Progenitor cell of endocrine pancreas (in vitro differentiated cells): Measurements from ENCODE around the gene ELOVL2. TPM values are rescaled to one million over a fixed set of nuclear protein-coding genes. Genes with fewer than 3 reads are reported as not detected.
A peak's percentile ranks its signal among the peaks of the same experiment; 100 is the strongest.

Experiments
- DNase-seq: peaks from one replicate; pipeline ENCODE4 v3.0.0; 2021; ENCODE audit warnings: low spot score; ENCODE audit not compliant: unreplicated experiment
- H3K27ac Mint-ChIP-seq: 2 replicates; pipeline ENCODE4 v1.8.0; 2021; ENCODE audit warnings: mild to moderate bottlenecking, moderate library complexity, mixed read lengths
- H3K27me3 Mint-ChIP-seq: 2 replicates; pipeline ENCODE4 v1.8.0; 2021; ENCODE audit warnings: mixed read lengths
- H3K36me3 Mint-ChIP-seq: 2 replicates; pipeline ENCODE4 v1.8.0; 2022; ENCODE audit warnings: mixed read lengths; ENCODE audit not compliant: insufficient read depth
- H3K4me1 Mint-ChIP-seq: 2 replicates; pipeline ENCODE4 v1.8.0; 2021; ENCODE audit warnings: low read depth, mixed read lengths
- H3K4me3 Mint-ChIP-seq: 2 replicates; pipeline ENCODE4 v1.8.0; 2021; ENCODE audit warnings: low read depth, mild to moderate bottlenecking, moderate library complexity, mixed read lengths
- H3K9me3 Mint-ChIP-seq: 2 replicates; pipeline ENCODE4 v1.8.0; 2021; ENCODE audit warnings: low read depth, mixed read lengths
- CTCF ChIP-seq: fragments of 200-600 bp; sonication (generic); IDR thresholded peaks from one replicate; pipeline ENCODE4 v1.5.0; 2021; ENCODE audit warnings: antibody characterized with exemption, mild to moderate bottlenecking; ENCODE audit not compliant: unreplicated experiment
- total RNA-seq: library from RNA; stranded (reverse); gene quantifications from 2 replicates; pipeline ENCODE4 v1.2.1, GENCODE V29; 2021

ELOVL2 gene
- total RNA-seq, 1 donor from 2014 or later, result 5.6 TPM

GRCh38 chr6:11076540-11076939, 32.4 kb upstream of the ELOVL2 start:
- H3K9me3 Mint-ChIP-seq, result peaks cover 4% of the 10 kb centered on the region
- TF ChIP-seq CTCF, result no peak
- no peak for DNase-seq
- no peak overlapping the region for H3K27ac Mint-ChIP-seq
- peaks cover 8% of the 10 kb centered on the region for H3K4me1 Mint-ChIP-seq
- H3K27me3 Mint-ChIP-seq, result no peaks in the 10 kb centered on the region
- H3K4me3 Mint-ChIP-seq, result no peak overlapping the region
- H3K36me3 Mint-ChIP-seq, result no peaks in the 10 kb centered on the region

GRCh38 chr6:11072101-11072500, 28.0 kb upstream of the ELOVL2 start:
- Mint-ChIP-seq H3K4me3 (no peak overlapping the region), H3K27ac (no peak overlapping the region), H3K9me3 (no peaks in the 10 kb centered on the region), H3K36me3 (no peaks in the 10 kb centered on the region), H3K27me3 (no peaks in the 10 kb centered on the region), H3K4me1 (peaks cover 13% of the 10 kb centered on the region)
- no peak for DNase-seq
- no peak for TF ChIP-seq CTCF

- peaks cover 19% of the 10 kb centered on the region for H3K4me1 Mint-ChIP-seq
- no peaks in the 10 kb centered on the region for H3K9me3 Mint-ChIP-seq
- H3K27me3 Mint-ChIP-seq, result no peaks in the 10 kb centered on the region
- H3K36me3 Mint-ChIP-seq, result no peaks in the 10 kb centered on the region
- TF ChIP-seq CTCF, result no peak
- no peak overlapping the region for H3K27ac Mint-ChIP-seq
- DNase-seq, result no peak
- H3K4me3 Mint-ChIP-seq, result no peak overlapping the region
Measured at GRCh38 chr6:11069760-11070159, 25.7 kb upstream of the ELOVL2 start.

GRCh38 chr6:11067348-11067747, 23.2 kb upstream of the ELOVL2 start:
- Mint-ChIP-seq H3K27ac (no peak overlapping the region), H3K36me3 (no peaks in the 10 kb centered on the region), H3K9me3 (no peaks in the 10 kb centered on the region), H3K4me1 (peaks cover 21% of the 10 kb centered on the region), H3K27me3 (no peaks in the 10 kb centered on the region), H3K4me3 (no peak overlapping the region)
- no peak for TF ChIP-seq CTCF
- no peak for DNase-seq

GRCh38 chr6:11066505-11067347, 22.6 kb upstream of the ELOVL2 start:
- no peak overlapping the region for H3K4me3 Mint-ChIP-seq
- peaks cover 21% of the 10 kb centered on the region for H3K4me1 Mint-ChIP-seq
- H3K9me3 Mint-ChIP-seq, result no peaks in the 10 kb centered on the region
- TF ChIP-seq CTCF, result no peak
- peak overlapping the region; percentile 14 for H3K27ac Mint-ChIP-seq
- no peaks in the 10 kb centered on the region for H3K27me3 Mint-ChIP-seq
- DNase-seq, result no peak
- no peaks in the 10 kb centered on the region for H3K36me3 Mint-ChIP-seq
